BE2C (cell line): Measurements from ENCODE around the gene MID2.

Source experiments
- DNase-seq: peaks from one replicate; pipeline ENCODE4 v3.0.0-alpha.2; 2020
- H3K27me3 ChIP-seq: fragments of 250-450 bp; sonication (Bioruptor Pico); 2 replicates; pipeline ENCODE4 v1.5.1; 2020; ENCODE audit warnings: mild to moderate bottlenecking
- H3K36me3 ChIP-seq: fragments of 250-450 bp; sonication (Bioruptor Pico); 2 replicates; pipeline ENCODE4 v1.5.1; 2020; ENCODE audit warnings: mild to moderate bottlenecking
- H3K4me1 ChIP-seq: fragments of 250-450 bp; sonication (Bioruptor Pico); 2 replicates; pipeline ENCODE4 v1.5.1; 2020
- H3K4me3 ChIP-seq: 2 replicates; pipeline ENCODE4 v1.5.1; 2011; ENCODE audit warnings: low read depth, low read length
- H3K9me3 ChIP-seq: fragments of 250-450 bp; sonication (Bioruptor Pico); 2 replicates; pipeline ENCODE4 v1.5.1; 2020
- CTCF ChIP-seq: IDR thresholded peaks from 2 replicates; pipeline ENCODE4 v1.5.1; 2012; ENCODE audit warnings: mild to moderate bottlenecking, low read depth, low read length

Gene MID2

GRCh38 chrX:107836958-107837357 is 11.3 kb downstream of the MID2 start:
- Histone ChIP-seq H3K4me1 (no peaks in the 10 kb centered on the region), H3K9me3 (no peaks in the 10 kb centered on the region), H3K36me3 (no peaks in the 10 kb centered on the region), H3K27me3 (no peaks in the 10 kb centered on the region), H3K4me3 (no peak overlapping the region)
- no peak for DNase-seq
- TF ChIP-seq CTCF = no peak

GRCh38 chrX:107840971-107841370 is 15.3 kb downstream of the MID2 start:
- no peaks in the 10 kb centered on the region for H3K36me3 ChIP-seq
- no peak for TF ChIP-seq CTCF
- H3K9me3 ChIP-seq = no peaks in the 10 kb centered on the region
- no peaks in the 10 kb centered on the region for H3K4me1 ChIP-seq
- H3K27me3 ChIP-seq = no peaks in the 10 kb centered on the region
- DNase-seq = no peak
- no peak overlapping the region for H3K4me3 ChIP-seq

- no peak for DNase-seq
- Histone ChIP-seq H3K4me3 (no peak overlapping the region), H3K36me3 (no peaks in the 10 kb centered on the region), H3K27me3 (no peaks in the 10 kb centered on the region), H3K4me1 (no peaks in the 10 kb centered on the region), H3K9me3 (no peaks in the 10 kb centered on the region)
- TF ChIP-seq CTCF = no peak
These were observed 17.2 kb downstream of the MID2 start for GRCh38 chrX:107842715-107843400.

- DNase-seq = no peak
- TF ChIP-seq CTCF = no peak
- no peaks in the 10 kb centered on the region for H3K4me1 ChIP-seq
- no peak overlapping the region for H3K4me3 ChIP-seq
- no peaks in the 10 kb centered on the region for H3K9me3 ChIP-seq
- H3K36me3 ChIP-seq = no peaks in the 10 kb centered on the region
- H3K27me3 ChIP-seq = no peaks in the 10 kb centered on the region
These were observed 20.0 kb downstream of the MID2 start for GRCh38 chrX:107845625-107846024.

- Histone ChIP-seq H3K27me3 (no peaks in the 10 kb centered on the region), H3K4me3 (no peak overlapping the region), H3K4me1 (no peaks in the 10 kb centered on the region), H3K36me3 (no peaks in the 10 kb centered on the region), H3K9me3 (no peaks in the 10 kb centered on the region)
- TF ChIP-seq CTCF = no peak
- no peak for DNase-seq
These were observed 22.9 kb downstream of the MID2 start for GRCh38 chrX:107848591-107848990.

GRCh38 chrX:107849747-107850421 is 24.2 kb downstream of the MID2 start:
- Histone ChIP-seq H3K9me3 (no peaks in the 10 kb centered on the region), H3K27me3 (no peaks in the 10 kb centered on the region), H3K4me1 (no peaks in the 10 kb centered on the region), H3K4me3 (no peak overlapping the region), H3K36me3 (no peaks in the 10 kb centered on the region)
- no peak for DNase-seq
- TF ChIP-seq CTCF = peak; percentile 11; the same call in 1 of the 2 replicates
